ENCODE results near the gene HOXC11. TPM values are rescaled to one million over a fixed set of nuclear protein-coding genes. Genes with fewer than 3 reads are reported as not detected.

The HOXC11 gene
- total RNA-seq, 1 donor from 2014 or later, result not detected

DNA sequence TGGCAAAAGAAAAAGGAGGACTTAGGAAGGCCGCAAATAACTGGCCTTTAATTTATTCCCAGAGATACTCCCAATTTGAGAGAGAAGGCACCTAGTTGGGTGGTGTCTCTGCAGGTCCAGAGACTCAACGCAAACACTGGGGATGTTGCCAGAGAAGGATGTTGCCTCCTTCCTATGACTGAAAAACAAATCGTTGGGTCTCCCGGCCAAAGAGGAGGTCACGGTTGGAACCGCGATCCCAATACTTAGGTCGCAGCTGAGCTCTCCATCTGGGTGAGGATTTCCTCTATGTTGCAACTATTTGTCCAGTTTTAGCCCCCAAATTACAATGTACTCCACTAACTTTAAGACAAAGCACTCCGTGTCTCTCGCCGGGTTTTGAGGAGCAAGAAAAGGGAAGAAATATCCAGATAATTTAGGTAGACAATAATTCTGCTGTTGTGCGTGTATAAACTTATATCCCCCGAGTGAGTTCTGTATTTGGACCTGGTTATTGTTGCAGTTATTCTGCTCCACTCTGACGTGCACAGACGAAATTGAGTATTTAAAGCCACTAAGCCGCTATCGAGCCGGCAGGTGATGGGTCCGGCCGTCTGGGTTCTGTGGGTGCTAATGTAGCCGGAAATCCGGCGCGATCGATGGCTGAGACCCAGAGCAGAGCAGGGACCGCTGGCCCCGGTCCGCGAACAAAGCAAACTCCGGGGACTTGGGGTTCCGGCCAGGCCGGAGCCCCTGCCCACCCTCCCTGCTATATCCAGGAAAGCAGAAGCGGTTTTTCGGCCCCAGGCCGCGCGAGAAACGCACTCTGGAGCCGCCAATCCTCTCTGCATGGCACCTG, 12.5 kb upstream of the HOXC11 start:
- Mint-ChIP-seq H3K9me3 (ENCODE audit: unreplicated experiment) (no peaks in the 10 kb centered on the region), H3K4me1 (ENCODE audit: unreplicated experiment) (peaks cover 3% of the 10 kb centered on the region), H3K27ac (ENCODE audit: unreplicated experiment) (no peak overlapping the region), H3K4me3 (ENCODE audit: unreplicated experiment) (no peak overlapping the region), H3K36me3 (ENCODE audit: unreplicated experiment) (no peaks in the 10 kb centered on the region), H3K27me3 (ENCODE audit: unreplicated experiment) (peaks cover 89% of the 10 kb centered on the region)
- TF ChIP-seq, protein P1, sequence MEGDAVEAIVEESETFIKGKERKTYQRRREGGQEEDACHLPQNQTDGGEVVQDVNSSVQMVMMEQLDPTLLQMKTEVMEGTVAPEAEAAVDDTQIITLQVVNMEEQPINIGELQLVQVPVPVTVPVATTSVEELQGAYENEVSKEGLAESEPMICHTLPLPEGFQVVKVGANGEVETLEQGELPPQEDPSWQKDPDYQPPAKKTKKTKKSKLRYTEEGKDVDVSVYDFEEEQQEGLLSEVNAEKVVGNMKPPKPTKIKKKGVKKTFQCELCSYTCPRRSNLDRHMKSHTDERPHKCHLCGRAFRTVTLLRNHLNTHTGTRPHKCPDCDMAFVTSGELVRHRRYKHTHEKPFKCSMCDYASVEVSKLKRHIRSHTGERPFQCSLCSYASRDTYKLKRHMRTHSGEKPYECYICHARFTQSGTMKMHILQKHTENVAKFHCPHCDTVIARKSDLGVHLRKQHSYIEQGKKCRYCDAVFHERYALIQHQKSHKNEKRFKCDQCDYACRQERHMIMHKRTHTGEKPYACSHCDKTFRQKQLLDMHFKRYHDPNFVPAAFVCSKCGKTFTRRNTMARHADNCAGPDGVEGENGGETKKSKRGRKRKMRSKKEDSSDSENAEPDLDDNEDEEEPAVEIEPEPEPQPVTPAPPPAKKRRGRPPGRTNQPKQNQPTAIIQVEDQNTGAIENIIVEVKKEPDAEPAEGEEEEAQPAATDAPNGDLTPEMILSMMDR (IDR thresholded peaks at IDR 0.05), result no peak
- no peak for DNase-seq (ENCODE audit: extremely low spot score, unreplicated experiment)

DNA sequence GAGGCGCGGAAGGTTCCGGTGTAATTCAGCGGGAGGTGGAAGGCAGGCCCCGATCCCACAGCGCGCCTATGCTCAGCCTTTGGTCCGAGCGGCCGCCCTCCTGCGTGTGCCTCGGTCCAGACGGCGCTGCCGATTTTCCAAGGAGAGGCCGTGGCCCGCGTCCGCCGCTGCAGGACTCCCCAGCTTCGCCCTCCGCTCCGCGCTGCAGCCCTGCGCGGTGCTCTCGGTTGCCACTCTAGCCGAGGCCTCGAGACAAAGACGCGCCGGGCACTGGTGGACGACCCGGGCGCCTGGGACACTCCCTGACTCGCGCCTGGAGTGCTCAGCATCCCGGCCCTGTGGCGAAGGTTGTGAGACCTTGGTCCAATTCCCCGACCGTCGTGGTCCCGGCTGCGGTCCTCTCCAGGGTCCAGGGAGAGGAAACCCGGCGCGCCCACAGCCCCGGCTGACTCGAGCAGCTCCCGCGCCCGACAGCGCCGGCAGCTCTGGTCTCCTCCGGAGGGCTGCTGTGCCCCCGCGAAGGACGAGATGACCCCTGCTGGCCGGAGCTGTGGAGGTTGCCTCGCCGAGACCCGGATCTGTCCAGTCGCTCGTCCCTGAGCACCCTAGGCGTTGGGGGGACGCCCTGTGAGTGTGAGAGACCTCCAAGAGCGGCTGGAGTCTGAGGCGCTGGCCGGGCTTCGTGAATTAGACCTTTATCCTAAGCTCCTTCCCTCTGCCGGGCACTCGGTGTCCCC, 11.7 kb upstream of the HOXC11 start:
- Mint-ChIP-seq H3K27me3 (ENCODE audit: unreplicated experiment) (peaks cover 89% of the 10 kb centered on the region), H3K36me3 (ENCODE audit: unreplicated experiment) (no peaks in the 10 kb centered on the region), H3K4me3 (ENCODE audit: unreplicated experiment) (no peak overlapping the region), H3K4me1 (ENCODE audit: unreplicated experiment) (peaks cover 9% of the 10 kb centered on the region), H3K27ac (ENCODE audit: unreplicated experiment) (no peak overlapping the region), H3K9me3 (ENCODE audit: unreplicated experiment) (no peaks in the 10 kb centered on the region)
- TF ChIP-seq, protein P1 (IDR thresholded peaks at IDR 0.05), result no peak
- DNase-seq (ENCODE audit: extremely low spot score, unreplicated experiment), result no peak

DNA sequence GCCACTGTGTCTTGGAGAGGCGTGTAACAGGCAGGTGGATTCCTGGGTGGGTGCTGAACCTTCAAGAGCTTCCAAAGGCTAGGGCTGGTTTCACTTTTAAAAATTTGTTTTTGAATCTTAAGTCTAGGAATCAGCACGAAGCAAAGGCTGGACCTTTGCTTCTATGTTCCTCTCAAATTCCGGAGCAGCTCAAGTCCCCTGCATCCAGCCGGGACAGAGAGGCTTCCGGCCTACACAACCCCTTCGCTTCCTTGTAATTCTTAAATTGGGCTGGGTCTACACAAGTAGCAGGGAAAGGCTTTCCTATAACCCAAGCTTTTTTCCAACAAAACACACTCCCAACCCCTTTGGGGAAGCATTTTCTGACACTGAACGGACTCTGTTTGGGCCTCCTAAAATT, 9.9 kb upstream of the HOXC11 start:
- H3K36me3 Mint-ChIP-seq (ENCODE audit: unreplicated experiment), result no peaks in the 10 kb centered on the region
- H3K9me3 Mint-ChIP-seq (ENCODE audit: unreplicated experiment), result no peaks in the 10 kb centered on the region
- H3K4me1 Mint-ChIP-seq (ENCODE audit: unreplicated experiment), result peaks cover 15% of the 10 kb centered on the region
- H3K4me3 Mint-ChIP-seq (ENCODE audit: unreplicated experiment), result no peak overlapping the region
- H3K27ac Mint-ChIP-seq (ENCODE audit: unreplicated experiment), result no peak overlapping the region
- H3K27me3 Mint-ChIP-seq (ENCODE audit: unreplicated experiment), result peaks cover 90% of the 10 kb centered on the region
- TF ChIP-seq, protein P1 (IDR thresholded peaks at IDR 0.05), result no peak
- no peak for DNase-seq (ENCODE audit: extremely low spot score, unreplicated experiment)

DNA sequence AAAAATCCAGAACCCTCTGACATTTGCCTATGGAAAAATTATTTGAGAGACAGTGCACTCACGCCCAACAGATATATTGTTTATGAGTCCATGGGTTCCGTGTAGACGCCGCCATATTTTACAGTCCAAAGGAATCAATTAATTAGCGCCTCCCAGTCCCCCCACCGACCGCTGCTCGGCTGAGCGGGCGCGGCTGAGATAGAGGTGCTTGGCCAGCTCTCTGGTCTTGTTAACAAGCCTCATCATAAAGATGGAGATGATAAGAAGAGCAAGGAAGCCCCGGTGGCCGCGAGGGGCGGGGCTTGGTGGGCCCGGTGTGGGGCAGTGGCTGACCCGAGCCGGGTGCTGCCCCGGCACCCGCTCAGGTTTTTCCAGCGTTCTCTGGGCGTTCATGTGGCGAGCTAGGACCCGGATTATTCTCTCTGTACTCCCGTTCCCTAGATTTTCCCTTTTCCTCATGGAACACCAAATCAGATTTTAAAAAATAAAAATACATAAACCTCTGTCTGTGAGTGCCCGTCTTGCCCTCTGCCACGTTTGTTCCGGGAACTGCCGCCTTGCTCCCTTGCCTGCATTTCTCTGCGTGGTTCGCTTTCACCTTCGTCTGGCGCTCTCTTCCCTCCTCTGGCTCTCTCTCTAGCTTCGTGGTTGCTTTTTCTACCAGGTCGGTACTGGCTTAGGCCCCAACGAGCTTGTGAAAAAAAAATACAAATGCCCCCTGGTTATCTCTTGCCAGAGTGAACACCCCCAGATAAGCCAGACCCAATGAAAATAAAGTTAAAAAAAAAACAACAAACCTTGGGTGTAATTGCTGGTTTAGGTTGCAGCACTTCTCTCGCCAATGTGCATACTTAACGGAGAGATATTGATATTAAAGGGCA, 9.3 kb upstream of the HOXC11 start:
- no peaks in the 10 kb centered on the region for H3K36me3 Mint-ChIP-seq (ENCODE audit: unreplicated experiment)
- no peak overlapping the region for H3K27ac Mint-ChIP-seq (ENCODE audit: unreplicated experiment)
- no peaks in the 10 kb centered on the region for H3K9me3 Mint-ChIP-seq (ENCODE audit: unreplicated experiment)

More for the DNA sequence above, 9.3 kb upstream of the HOXC11 start:
- Mint-ChIP-seq H3K27me3 (ENCODE audit: unreplicated experiment) (peaks cover 90% of the 10 kb centered on the region), H3K4me1 (ENCODE audit: unreplicated experiment) (peaks cover 15% of the 10 kb centered on the region), H3K4me3 (ENCODE audit: unreplicated experiment) (no peak overlapping the region)
- no peak for DNase-seq (ENCODE audit: extremely low spot score, unreplicated experiment)
- TF ChIP-seq, protein P1 (IDR thresholded peaks at IDR 0.05), result no peak
